Measurements from ENCODE around the gene SMIM32. TPM values are rescaled to one million over a fixed set of nuclear protein-coding genes. Genes with fewer than 3 reads are reported as not detected.
A peak's percentile ranks its signal among the peaks of the same experiment; 100 is the strongest.

SMIM32 gene
- total and polyA plus RNA-seq, 5 donors from 2014 or later = not detected

DNA sequence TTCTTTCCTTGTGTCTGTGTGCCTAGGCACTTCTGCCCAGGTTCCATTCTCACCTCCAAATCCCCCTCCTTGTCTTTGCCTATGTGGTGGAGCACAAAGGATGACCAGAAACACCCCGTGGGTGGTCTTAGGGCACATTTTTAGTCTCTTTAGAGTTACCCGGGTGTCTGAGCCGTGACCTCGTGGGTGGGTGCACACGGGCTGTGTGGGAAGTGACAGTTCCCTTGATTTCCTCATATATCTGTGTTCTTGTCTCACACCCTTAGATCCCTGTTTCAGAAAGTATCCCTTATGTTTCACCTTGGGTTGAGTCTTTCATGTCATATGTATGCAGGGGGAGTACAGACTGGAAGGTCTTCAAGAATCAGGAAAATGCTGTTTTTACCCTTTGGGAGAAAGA lies 13.4 kb upstream of the SMIM32 start:
- H3K27ac Mint-ChIP-seq = no peak overlapping the region
- Histone ChIP-seq H3K27ac (ENCODE audit: insufficient read depth, low read length, poor library complexity, severe bottlenecking) (no peak overlapping the region), H3K36me3 (ENCODE audit: control insufficient read depth, insufficient read depth, low read length) (no peaks in the 10 kb centered on the region), H3K4me3 (ENCODE audit: low read depth, low read length) (no peak overlapping the region), H3K27me3 (ENCODE audit: control insufficient read depth, insufficient read depth, low read length) (no peaks in the 10 kb centered on the region), H3K4me1 (ENCODE audit: control insufficient read depth, insufficient read depth, low read length, poor library complexity, severe bottlenecking) (no peaks in the 10 kb centered on the region), H3K9me3 (ENCODE audit: control insufficient read depth in 2 of 2, low read length in 2 of 2) (no peaks in the 10 kb centered on the region)
- H3K9me3 Mint-ChIP-seq = peaks cover 0 to 2% (median 0%) of the 10 kb centered on the region in 7 donors
- ATAC-seq (ENCODE audit: low read depth in 2 of 2) (no peak), DNase-seq (no peak)
- peaks cover 8% of the 10 kb centered on the region for H3K27me3 Mint-ChIP-seq
- H3K36me3 Mint-ChIP-seq = no peaks in the 10 kb centered on the region
- no peak overlapping the region for H3K4me3 Mint-ChIP-seq
- H3K4me1 Mint-ChIP-seq = no peaks in the 10 kb centered on the region

DNA sequence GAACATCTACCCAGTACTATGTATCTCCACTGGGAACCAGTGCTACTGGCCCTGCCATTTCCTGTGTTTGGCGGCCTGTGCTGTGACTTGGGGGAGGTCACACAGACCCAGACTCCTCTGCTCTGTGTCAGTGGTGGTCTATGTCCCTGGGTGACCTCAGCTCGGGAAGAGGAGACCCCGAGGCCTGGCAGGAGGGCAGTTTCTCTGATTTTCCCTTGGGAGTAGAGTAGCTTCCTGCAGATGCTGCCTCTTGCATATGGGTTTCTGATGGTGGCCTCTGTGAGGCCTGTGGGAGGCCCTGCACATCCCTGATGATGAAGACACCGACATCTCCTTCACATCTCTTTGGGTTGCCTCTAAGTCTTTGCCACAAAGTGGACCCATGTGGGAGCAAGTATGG lies 13.0 kb upstream of the SMIM32 start:
- Mint-ChIP-seq H3K4me3 (no peak overlapping the region), H3K36me3 (no peaks in the 10 kb centered on the region), H3K9me3 (peaks cover 0 to 2% (median 0%) of the 10 kb centered on the region in 7 donors), H3K4me1 (no peaks in the 10 kb centered on the region), H3K27me3 (peaks cover 8% of the 10 kb centered on the region), H3K27ac (no peak overlapping the region)
- no peaks in the 10 kb centered on the region for H3K9me3 ChIP-seq (ENCODE audit: control insufficient read depth in 2 of 2, low read length in 2 of 2)
- no peak for ATAC-seq (ENCODE audit: low read depth in 2 of 2)
- H3K27me3 ChIP-seq (ENCODE audit: control insufficient read depth, insufficient read depth, low read length) = no peaks in the 10 kb centered on the region
- no peak overlapping the region for H3K4me3 ChIP-seq (ENCODE audit: low read depth, low read length)
- H3K4me1 ChIP-seq (ENCODE audit: control insufficient read depth, insufficient read depth, low read length, poor library complexity, severe bottlenecking) = no peaks in the 10 kb centered on the region
- H3K36me3 ChIP-seq (ENCODE audit: control insufficient read depth, insufficient read depth, low read length) = no peaks in the 10 kb centered on the region
- H3K27ac ChIP-seq (ENCODE audit: insufficient read depth, low read length, poor library complexity, severe bottlenecking) = no peak overlapping the region
- no peak for DNase-seq

DNA sequence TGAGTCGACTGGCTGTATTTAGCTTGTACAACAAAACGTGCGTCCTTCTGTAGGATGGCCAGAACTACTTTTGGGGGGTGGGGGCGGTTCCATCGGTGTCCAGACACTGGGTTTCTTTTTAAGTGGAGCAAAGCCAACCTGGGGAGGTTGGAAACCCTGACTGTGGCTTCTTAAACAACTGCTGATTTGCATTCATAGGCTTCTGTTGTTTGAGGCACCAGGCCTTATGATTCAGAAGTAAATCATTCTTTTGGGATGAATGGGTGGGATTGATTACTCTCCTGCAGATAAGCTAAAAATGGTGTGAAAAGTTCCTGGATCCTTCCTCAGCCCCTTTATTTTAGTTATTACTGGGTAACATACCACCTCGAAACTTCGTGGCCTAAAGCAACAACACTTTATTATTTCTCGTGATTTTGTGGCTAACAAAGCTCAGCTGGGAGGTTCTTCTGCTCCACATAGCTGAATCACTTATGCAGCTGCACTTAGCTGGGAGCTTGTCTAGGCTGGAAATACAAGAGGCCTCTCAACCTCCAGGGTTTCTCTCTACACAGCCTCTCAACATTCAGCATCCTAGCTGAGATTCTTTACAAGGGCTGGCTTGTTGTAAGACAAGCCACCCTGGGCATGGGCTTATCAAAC lies 12.2 kb upstream of the SMIM32 start:
- H3K36me3 Mint-ChIP-seq = no peaks in the 10 kb centered on the region
- ATAC-seq (ENCODE audit: low read depth in 2 of 2) = no peak
- H3K27me3 Mint-ChIP-seq = peaks cover 8% of the 10 kb centered on the region

DNA sequence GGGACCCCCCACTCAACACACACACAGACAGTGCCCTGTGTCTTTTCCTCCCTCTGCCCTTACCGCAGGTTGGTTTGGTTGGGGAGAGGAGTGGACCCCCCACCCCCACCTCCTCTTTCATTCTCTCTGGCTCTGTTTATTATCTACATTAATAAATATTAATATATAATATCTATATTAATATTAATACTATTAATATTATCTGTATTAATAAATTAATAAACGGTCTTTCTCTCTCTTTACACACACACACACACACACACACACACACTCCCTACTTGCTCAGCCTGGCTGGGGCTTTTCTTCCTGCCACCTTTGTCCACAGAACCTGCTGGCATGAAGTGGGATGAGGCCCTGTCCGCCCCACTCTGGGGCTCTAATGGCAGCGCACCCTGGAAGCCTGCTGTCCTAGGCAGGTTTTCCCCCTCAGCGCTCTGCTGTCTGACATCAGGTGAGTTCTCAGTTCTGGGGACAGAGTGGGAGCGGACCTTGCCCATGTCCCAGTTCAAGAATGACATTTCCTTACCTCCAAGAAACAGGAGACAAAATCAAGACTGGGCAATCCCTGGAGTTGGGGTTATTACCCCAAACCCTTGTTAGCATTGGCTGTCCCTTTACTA lies 10.5 kb upstream of the SMIM32 start:
- DNase-seq = no peak
- H3K27ac ChIP-seq (ENCODE audit: insufficient read depth, low read length, poor library complexity, severe bottlenecking) = no peak overlapping the region
- H3K4me3 ChIP-seq (ENCODE audit: low read depth, low read length) = no peak overlapping the region
- no peak for ATAC-seq (ENCODE audit: low read depth in 2 of 2)
- H3K4me3 Mint-ChIP-seq = no peak overlapping the region
- no peak overlapping the region for H3K27ac Mint-ChIP-seq
- H3K36me3 ChIP-seq (ENCODE audit: control insufficient read depth, insufficient read depth, low read length) = no peaks in the 10 kb centered on the region
- H3K9me3 ChIP-seq (ENCODE audit: control insufficient read depth in 2 of 2, low read length in 2 of 2) = no peaks in the 10 kb centered on the region
- H3K4me1 Mint-ChIP-seq = no peaks in the 10 kb centered on the region
- peaks cover 2% of the 10 kb centered on the region for H3K27me3 ChIP-seq (ENCODE audit: control insufficient read depth, insufficient read depth, low read length)
- peaks cover 13% of the 10 kb centered on the region for H3K27me3 Mint-ChIP-seq
- no peaks in the 10 kb centered on the region for H3K36me3 Mint-ChIP-seq
- H3K9me3 Mint-ChIP-seq = peaks cover 0 to 4% (median 0%) of the 10 kb centered on the region in 7 donors
- H3K4me1 ChIP-seq (ENCODE audit: control insufficient read depth, insufficient read depth, low read length, poor library complexity, severe bottlenecking) = no peaks in the 10 kb centered on the region

More for the DNA sequence above, 12.2 kb upstream of the SMIM32 start:
- Histone ChIP-seq H3K9me3 (ENCODE audit: control insufficient read depth in 2 of 2, low read length in 2 of 2) (no peaks in the 10 kb centered on the region), H3K27me3 (ENCODE audit: control insufficient read depth, insufficient read depth, low read length) (peaks cover 2% of the 10 kb centered on the region), H3K4me3 (ENCODE audit: low read depth, low read length) (no peak overlapping the region), H3K36me3 (ENCODE audit: control insufficient read depth, insufficient read depth, low read length) (no peaks in the 10 kb centered on the region), H3K27ac (ENCODE audit: insufficient read depth, low read length, poor library complexity, severe bottlenecking) (no peak overlapping the region), H3K4me1 (ENCODE audit: control insufficient read depth, insufficient read depth, low read length, poor library complexity, severe bottlenecking) (no peaks in the 10 kb centered on the region)
- H3K4me1 Mint-ChIP-seq = no peaks in the 10 kb centered on the region
- peak overlapping the region in 1 of 3 donors; percentile 82 for H3K27ac Mint-ChIP-seq
- DNase-seq = no peak
- H3K4me3 Mint-ChIP-seq = no peak overlapping the region
- peaks cover 0 to 2% (median 0%) of the 10 kb centered on the region in 7 donors for H3K9me3 Mint-ChIP-seq

DNA sequence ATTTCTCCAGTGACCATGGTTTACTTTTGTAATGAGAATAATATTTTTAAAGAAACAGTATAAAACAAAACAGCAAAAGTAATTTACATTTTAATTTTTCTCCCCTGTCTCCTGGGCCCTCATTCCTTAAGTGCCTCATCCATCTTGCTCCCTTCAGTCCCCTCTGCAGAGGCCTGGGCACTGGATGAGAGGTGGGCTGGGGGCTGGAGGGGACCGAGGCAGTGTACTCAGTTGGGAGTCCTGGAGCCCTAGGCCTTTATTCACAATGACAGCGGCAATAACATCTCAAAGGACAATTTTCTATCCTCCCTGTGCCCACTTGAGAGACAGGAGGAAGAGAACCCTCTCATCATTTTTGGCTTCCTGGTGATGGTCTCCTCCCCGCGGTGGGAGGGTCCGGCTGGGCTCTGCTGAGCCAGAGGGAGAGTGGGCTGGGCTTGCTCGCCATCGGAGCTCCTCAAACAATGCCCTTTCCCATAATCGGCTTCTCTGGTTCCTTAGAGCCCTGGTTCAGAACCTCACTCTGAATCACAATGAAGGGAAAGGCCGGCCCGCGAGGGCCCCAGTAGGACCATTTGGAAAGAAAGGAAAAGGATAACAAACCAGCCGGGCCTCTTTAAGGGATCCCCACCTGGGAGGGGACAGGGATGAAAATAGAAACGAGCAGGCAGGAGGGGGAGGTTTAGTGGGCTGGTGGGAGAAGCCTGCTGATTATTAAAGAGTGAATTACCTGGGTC lies 9.7 kb upstream of the SMIM32 start:
- H3K27ac ChIP-seq (ENCODE audit: insufficient read depth, low read length, poor library complexity, severe bottlenecking) = no peak overlapping the region
- ATAC-seq (ENCODE audit: low read depth in 2 of 2) (no peak), DNase-seq (no peak)
- no peaks in the 10 kb centered on the region for H3K4me1 Mint-ChIP-seq
- no peaks in the 10 kb centered on the region for H3K9me3 ChIP-seq (ENCODE audit: control insufficient read depth in 2 of 2, low read length in 2 of 2)
- no peak overlapping the region for H3K4me3 Mint-ChIP-seq
- H3K27me3 ChIP-seq (ENCODE audit: control insufficient read depth, insufficient read depth, low read length) = peaks cover 2% of the 10 kb centered on the region
- peaks cover 0 to 4% (median 0%) of the 10 kb centered on the region in 7 donors for H3K9me3 Mint-ChIP-seq
- no peaks in the 10 kb centered on the region for H3K36me3 Mint-ChIP-seq
- peaks cover 19% of the 10 kb centered on the region for H3K27me3 Mint-ChIP-seq
- no peak overlapping the region for H3K4me3 ChIP-seq (ENCODE audit: low read depth, low read length)
- H3K4me1 ChIP-seq (ENCODE audit: control insufficient read depth, insufficient read depth, low read length, poor library complexity, severe bottlenecking) = no peaks in the 10 kb centered on the region
- no peaks in the 10 kb centered on the region for H3K36me3 ChIP-seq (ENCODE audit: control insufficient read depth, insufficient read depth, low read length)
- no peak overlapping the region for H3K27ac Mint-ChIP-seq

DNA sequence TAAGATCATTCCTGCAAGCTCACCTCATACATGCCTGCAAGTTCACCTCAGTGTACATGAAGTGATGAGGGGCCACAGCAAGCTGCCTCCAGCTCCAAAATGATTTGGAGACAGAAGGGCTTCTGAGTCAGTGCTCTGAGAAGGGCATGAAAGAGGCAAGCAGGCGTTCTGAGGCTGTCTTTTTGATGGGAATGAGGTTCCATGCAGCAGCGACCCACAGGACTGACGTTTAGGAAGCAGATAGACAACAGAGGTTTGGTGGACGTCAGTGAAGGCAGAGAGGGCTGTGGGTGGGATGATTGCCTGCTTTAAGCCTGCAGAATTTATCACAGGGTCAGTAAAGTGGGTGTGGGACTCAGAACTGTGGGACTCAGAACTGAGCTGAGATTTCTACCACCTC lies 8.9 kb upstream of the SMIM32 start:
- no peaks in the 10 kb centered on the region for H3K9me3 ChIP-seq (ENCODE audit: control insufficient read depth in 2 of 2, low read length in 2 of 2)
- H3K27me3 ChIP-seq (ENCODE audit: control insufficient read depth, insufficient read depth, low read length) = peaks cover 2% of the 10 kb centered on the region
- Mint-ChIP-seq H3K36me3 (no peaks in the 10 kb centered on the region), H3K27me3 (peaks cover 22% of the 10 kb centered on the region), H3K9me3 (peaks cover 0 to 4% (median 0%) of the 10 kb centered on the region in 7 donors), H3K27ac (no peak overlapping the region), H3K4me3 (no peak overlapping the region), H3K4me1 (no peaks in the 10 kb centered on the region)
- H3K4me1 ChIP-seq (ENCODE audit: control insufficient read depth, insufficient read depth, low read length, poor library complexity, severe bottlenecking) = no peaks in the 10 kb centered on the region
- H3K27ac ChIP-seq (ENCODE audit: insufficient read depth, low read length, poor library complexity, severe bottlenecking) = no peak overlapping the region
- ATAC-seq (ENCODE audit: low read depth in 2 of 2) = no peak
- no peaks in the 10 kb centered on the region for H3K36me3 ChIP-seq (ENCODE audit: control insufficient read depth, insufficient read depth, low read length)
- no peak overlapping the region for H3K4me3 ChIP-seq (ENCODE audit: low read depth, low read length)
- DNase-seq = no peak

DNA sequence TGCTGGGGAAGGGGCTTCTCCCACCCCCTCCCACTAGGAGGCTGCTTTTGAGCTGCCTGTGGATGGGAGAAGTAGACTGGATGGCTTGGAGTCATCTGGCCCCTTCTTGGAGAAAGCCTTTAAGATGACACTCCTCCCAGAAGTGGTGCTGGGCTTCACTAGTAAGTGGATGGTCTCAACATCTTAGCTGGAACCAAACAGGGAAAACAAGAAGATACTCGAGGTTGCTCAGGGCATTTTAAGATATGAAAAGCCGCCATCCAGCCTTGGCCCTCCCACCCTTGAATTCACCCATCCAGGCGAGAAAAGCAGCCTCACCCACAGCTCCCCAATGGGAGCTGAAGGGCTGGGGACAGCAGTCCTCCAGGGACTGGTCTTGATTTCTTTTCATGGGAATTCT lies 7.8 kb upstream of the SMIM32 start:
- peaks cover 25% of the 10 kb centered on the region for H3K27me3 Mint-ChIP-seq
- H3K4me1 Mint-ChIP-seq = no peaks in the 10 kb centered on the region
- peaks cover 2% of the 10 kb centered on the region for H3K27me3 ChIP-seq (ENCODE audit: control insufficient read depth, insufficient read depth, low read length)
- H3K4me1 ChIP-seq (ENCODE audit: control insufficient read depth, insufficient read depth, low read length, poor library complexity, severe bottlenecking) = no peaks in the 10 kb centered on the region
- H3K36me3 Mint-ChIP-seq = no peaks in the 10 kb centered on the region
- no peak overlapping the region for H3K4me3 ChIP-seq (ENCODE audit: low read depth, low read length)
- H3K27ac Mint-ChIP-seq = no peak overlapping the region
- no peaks in the 10 kb centered on the region for H3K36me3 ChIP-seq (ENCODE audit: control insufficient read depth, insufficient read depth, low read length)
- no peak for DNase-seq
- H3K4me3 Mint-ChIP-seq = no peak overlapping the region
- peaks cover 0 to 4% (median 0%) of the 10 kb centered on the region in 7 donors for H3K9me3 Mint-ChIP-seq
- no peak for ATAC-seq (ENCODE audit: low read depth in 2 of 2)
- no peak overlapping the region for H3K27ac ChIP-seq (ENCODE audit: insufficient read depth, low read length, poor library complexity, severe bottlenecking)
- no peaks in the 10 kb centered on the region for H3K9me3 ChIP-seq (ENCODE audit: control insufficient read depth in 2 of 2, low read length in 2 of 2)
